ENCODE data around the gene CREB3.

The CREB3 gene

GRCh38 chr9:35703906-35704672 lies 28.4 kb upstream of the CREB3 start:
- no peak for DNase-seq

- DNase-seq, result no peak
These were observed 27.1 kb upstream of the CREB3 start for GRCh38 chr9:35705372-35705771.

- no peak for DNase-seq
These were observed 26.5 kb upstream of the CREB3 start for GRCh38 chr9:35705836-35706430.

GRCh38 chr9:35706951-35707350 lies 25.5 kb upstream of the CREB3 start:
- DNase-seq, result no peak

- DNase-seq, result no peak
These were observed 24.3 kb upstream of the CREB3 start for GRCh38 chr9:35708146-35708545.

GRCh38 chr9:35710818-35711500 lies 21.5 kb upstream of the CREB3 start:
- no peak for DNase-seq

GRCh38 chr9:35711501-35712428 lies 20.7 kb upstream of the CREB3 start:
- DNase-seq, result no peak

GRCh38 chr9:35712762-35713400 lies 19.6 kb upstream of the CREB3 start:
- no peak for DNase-seq

GRCh38 chr9:35713578-35713977 lies 18.9 kb upstream of the CREB3 start:
- DNase-seq, result no peak

GRCh38 chr9:35714123-35714522 lies 18.3 kb upstream of the CREB3 start:
- DNase-seq, result no peak

GRCh38 chr9:35714579-35715252 lies 17.8 kb upstream of the CREB3 start:
- no peak for DNase-seq

- no peak for DNase-seq
These were observed 16.2 kb upstream of the CREB3 start for GRCh38 chr9:35716230-35716629.

GRCh38 chr9:35717132-35717870 lies 15.2 kb upstream of the CREB3 start:
- no peak for DNase-seq

GRCh38 chr9:35718721-35719511 lies 13.6 kb upstream of the CREB3 start:
- DNase-seq, result no peak

GRCh38 chr9:35719546-35719945 lies 12.9 kb upstream of the CREB3 start:
- DNase-seq, result no peak

GRCh38 chr9:35723426-35723825 lies 9.0 kb upstream of the CREB3 start:
- DNase-seq, result no peak

GRCh38 chr9:35723908-35724307 lies 8.6 kb upstream of the CREB3 start:
- no peak for DNase-seq

- no peak for DNase-seq
These were observed 7.1 kb upstream of the CREB3 start for GRCh38 chr9:35725362-35725761.

- no peak for DNase-seq
These were observed 5.5 kb upstream of the CREB3 start for GRCh38 chr9:35726931-35727330.

GRCh38 chr9:35727676-35728040 lies 4.8 kb upstream of the CREB3 start:
- no peak for DNase-seq
